Measurements from ENCODE around the gene ENOX1.

ENOX1 gene

GRCh38 chr13:43669964-43670363 is 116.8 kb downstream of the ENOX1 start:
- DNase-seq (ENCODE audit: low read depth): no peak

GRCh38 chr13:43669101-43669500 is 117.7 kb downstream of the ENOX1 start:
- DNase-seq (ENCODE audit: low read depth): no peak

GRCh38 chr13:43666403-43666802 is 120.4 kb downstream of the ENOX1 start:
- DNase-seq (ENCODE audit: low read depth): no peak

GRCh38 chr13:43665388-43665787 is 121.4 kb downstream of the ENOX1 start:
- no peak for DNase-seq (ENCODE audit: low read depth)

GRCh38 chr13:43664700-43665191 is 122.0 kb downstream of the ENOX1 start:
- peak; percentile 65 for DNase-seq (ENCODE audit: low read depth)

- DNase-seq (ENCODE audit: low read depth): peak; percentile 4
Measured at GRCh38 chr13:43663474-43664090, 123.2 kb downstream of the ENOX1 start.

- no peak for DNase-seq (ENCODE audit: low read depth)
Measured at GRCh38 chr13:43662976-43663375, 123.8 kb downstream of the ENOX1 start.

- DNase-seq (ENCODE audit: low read depth): no peak
Measured at GRCh38 chr13:43661161-43661830, 125.5 kb downstream of the ENOX1 start.

- DNase-seq (ENCODE audit: low read depth): no peak
Measured at GRCh38 chr13:43657485-43657884, 129.3 kb downstream of the ENOX1 start.

- DNase-seq (ENCODE audit: low read depth): no peak
Measured at GRCh38 chr13:43653980-43654379, 132.8 kb downstream of the ENOX1 start.

- DNase-seq (ENCODE audit: low read depth): no peak
Measured at GRCh38 chr13:43653395-43653794, 133.4 kb downstream of the ENOX1 start.

- no peak for DNase-seq (ENCODE audit: low read depth)
Measured at GRCh38 chr13:43652760-43653159, 134.0 kb downstream of the ENOX1 start.

- DNase-seq (ENCODE audit: low read depth): no peak
Measured at GRCh38 chr13:43650882-43651281, 135.9 kb downstream of the ENOX1 start.

GRCh38 chr13:43648733-43649132 is 138.0 kb downstream of the ENOX1 start:
- no peak for DNase-seq (ENCODE audit: low read depth)

GRCh38 chr13:43647471-43647870 is 139.3 kb downstream of the ENOX1 start:
- no peak for DNase-seq (ENCODE audit: low read depth)

GRCh38 chr13:43640476-43640875 is 146.3 kb downstream of the ENOX1 start:
- no peak for DNase-seq (ENCODE audit: low read depth)

- DNase-seq (ENCODE audit: low read depth): no peak
Measured at GRCh38 chr13:43631106-43631505, 155.7 kb downstream of the ENOX1 start.

- DNase-seq (ENCODE audit: low read depth): peak; percentile 9
Measured at GRCh38 chr13:43629691-43630480, 156.9 kb downstream of the ENOX1 start.

- DNase-seq (ENCODE audit: low read depth): no peak
Measured at GRCh38 chr13:43626994-43627393, 159.8 kb downstream of the ENOX1 start.

- DNase-seq (ENCODE audit: low read depth): no peak
Measured at GRCh38 chr13:43614063-43614462, 172.7 kb downstream of the ENOX1 start.

GRCh38 chr13:43611281-43612273 is 175.2 kb downstream of the ENOX1 start:
- DNase-seq (ENCODE audit: low read depth): no peak
